Measurements from ENCODE around the gene MORF4L1. TPM values are rescaled to one million over a fixed set of nuclear protein-coding genes. Genes with fewer than 3 reads are reported as not detected.

MORF4L1 gene
- total RNA-seq, 1 donor from 2014 or later: 384 TPM

- no peak for DNase-seq (ENCODE audit: low read depth)
- H3K4me3 ChIP-seq (ENCODE audit: low read depth, low read length): no peak overlapping the region
- TF ChIP-seq CTCF (conservative IDR thresholded peaks at IDR 0.05; ENCODE audit: low read depth, low read length): no peak
These were observed 5.7 kb downstream of the MORF4L1 start for GRCh38 chr15:78878356-78878755.

- TF ChIP-seq CTCF (conservative IDR thresholded peaks at IDR 0.05; ENCODE audit: low read depth, low read length): no peak
- DNase-seq (ENCODE audit: low read depth): no peak
- H3K4me3 ChIP-seq (ENCODE audit: low read depth, low read length): no peak overlapping the region
These were observed 7.0 kb downstream of the MORF4L1 start for GRCh38 chr15:78879517-78880241.

GRCh38 chr15:78880242-78880533 is 7.5 kb downstream of the MORF4L1 start:
- no peak for DNase-seq (ENCODE audit: low read depth)
- no peak for TF ChIP-seq CTCF (conservative IDR thresholded peaks at IDR 0.05; ENCODE audit: low read depth, low read length)

GRCh38 chr15:78880813-78881212 is 8.1 kb downstream of the MORF4L1 start:
- no peak for TF ChIP-seq CTCF (conservative IDR thresholded peaks at IDR 0.05; ENCODE audit: low read depth, low read length)
- H3K4me3 ChIP-seq (ENCODE audit: low read depth, low read length): no peak overlapping the region
- DNase-seq (ENCODE audit: low read depth): no peak

More at GRCh38 chr15:78880242-78880533, 7.5 kb downstream of the MORF4L1 start:
- no peak overlapping the region for H3K4me3 ChIP-seq (ENCODE audit: low read depth, low read length)

GRCh38 chr15:78881681-78882080 is 9.0 kb downstream of the MORF4L1 start:
- no peak for DNase-seq (ENCODE audit: low read depth)
- no peak for TF ChIP-seq CTCF (conservative IDR thresholded peaks at IDR 0.05; ENCODE audit: low read depth, low read length)
- H3K4me3 ChIP-seq (ENCODE audit: low read depth, low read length): no peak overlapping the region

GRCh38 chr15:78889000-78889399 is 16.3 kb downstream of the MORF4L1 start:
- H3K4me3 ChIP-seq (ENCODE audit: low read depth, low read length): no peak overlapping the region
- DNase-seq (ENCODE audit: low read depth): no peak
- TF ChIP-seq CTCF (conservative IDR thresholded peaks at IDR 0.05; ENCODE audit: low read depth, low read length): no peak

GRCh38 chr15:78893538-78893937 is 20.8 kb downstream of the MORF4L1 start:
- DNase-seq (ENCODE audit: low read depth): no peak
- TF ChIP-seq CTCF (conservative IDR thresholded peaks at IDR 0.05; ENCODE audit: low read depth, low read length): no peak
- H3K4me3 ChIP-seq (ENCODE audit: low read depth, low read length): no peak overlapping the region

Measured in epithelial cell of proximal tubule (primary cell).